GM12892 (cell line): ENCODE data around the gene HOTAIR.

ENCODE experiments used
- DNase-seq: peaks from one replicate; pipeline ENCODE4 v3.0.0; 2011; ENCODE audit not compliant: insufficient read length
- FAIRE-seq: peaks from 2 replicates; lab custom pipeline; 2011; peaks lifted over from hg19 to GRCh38; lab: Jason Lieb, UNC
- POLR2A ChIP-seq: IDR thresholded peaks from 2 replicates; pipeline ENCODE4 v1.6.1; 2011; ENCODE audit warnings: low read depth, low read length, control low read depth
- POLR2AphosphoS5 ChIP-seq: IDR thresholded peaks from 2 replicates; pipeline ENCODE4 v1.6.1; 2011; ENCODE audit warnings: low read depth, low read length, control low read depth
- TAF1 ChIP-seq: IDR thresholded peaks from 2 replicates; pipeline ENCODE4 v1.6.1; 2011; ENCODE audit warnings: low read depth, mild to moderate bottlenecking, control low read depth, low read length, borderline replicate concordance

Gene HOTAIR

DNA sequence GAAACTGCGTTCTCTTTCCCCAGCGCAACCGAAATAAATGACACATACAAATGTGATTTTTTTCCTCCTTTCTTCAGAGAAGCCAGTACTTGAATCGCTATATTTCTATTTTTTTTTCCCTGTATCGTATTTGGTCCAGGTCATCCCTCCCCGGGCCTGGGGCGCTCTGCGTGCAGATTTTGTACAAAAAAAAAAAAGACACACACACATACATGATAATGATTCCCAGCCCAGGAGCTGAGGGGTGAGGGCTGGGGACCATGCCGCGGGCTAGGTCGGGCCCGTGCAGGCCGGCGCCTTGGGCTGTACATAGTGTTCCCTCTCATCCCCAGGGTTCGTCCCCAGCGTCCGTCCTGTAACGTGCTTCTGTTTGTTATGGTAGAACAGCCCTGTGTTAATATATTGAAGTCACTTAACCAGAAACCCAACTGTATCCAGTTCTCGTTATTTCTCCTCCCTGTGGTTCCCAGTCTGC is 28.2 kb upstream of the HOTAIR start:
- FAIRE-seq, result no peak
- TF ChIP-seq POLR2AphosphoS5, result no peak
- TF ChIP-seq TAF1, result no peak
- TF ChIP-seq POLR2A, result no peak

DNA sequence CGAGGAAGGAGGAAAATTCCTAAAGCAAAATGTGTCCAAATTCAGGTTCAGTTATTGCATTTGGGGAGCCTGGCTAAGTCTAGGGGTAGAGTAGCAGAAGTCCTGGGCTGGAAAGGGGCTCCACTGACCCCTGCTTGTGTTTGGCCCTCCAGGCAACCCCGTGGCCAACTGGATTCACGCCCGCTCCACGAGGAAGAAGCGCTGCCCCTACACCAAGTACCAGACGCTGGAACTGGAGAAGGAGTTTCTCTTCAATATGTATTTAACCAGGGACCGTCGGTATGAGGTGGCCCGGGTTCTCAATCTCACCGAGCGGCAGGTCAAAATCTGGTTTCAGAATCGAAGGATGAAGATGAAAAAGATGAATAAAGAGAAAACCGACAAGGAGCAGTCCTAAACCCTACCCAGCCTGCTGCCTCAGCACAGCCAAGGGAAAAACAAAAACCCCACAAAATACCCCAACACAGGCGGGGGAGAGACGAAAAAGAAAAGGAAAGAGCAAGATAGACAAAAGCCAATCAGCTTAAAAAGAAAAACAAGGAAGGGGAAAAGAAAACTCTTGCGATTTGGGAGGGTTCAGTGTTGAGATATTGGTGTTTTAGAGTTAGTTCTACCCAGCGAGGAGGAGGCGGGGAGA is 27.6 kb upstream of the HOTAIR start:
- FAIRE-seq (no peak), DNase-seq (no peak)
- TF ChIP-seq TAF1 (no peak), POLR2AphosphoS5 (no peak), POLR2A (no peak)

More for the DNA sequence above, 28.2 kb upstream of the HOTAIR start:
- DNase-seq, result no peak

DNA sequence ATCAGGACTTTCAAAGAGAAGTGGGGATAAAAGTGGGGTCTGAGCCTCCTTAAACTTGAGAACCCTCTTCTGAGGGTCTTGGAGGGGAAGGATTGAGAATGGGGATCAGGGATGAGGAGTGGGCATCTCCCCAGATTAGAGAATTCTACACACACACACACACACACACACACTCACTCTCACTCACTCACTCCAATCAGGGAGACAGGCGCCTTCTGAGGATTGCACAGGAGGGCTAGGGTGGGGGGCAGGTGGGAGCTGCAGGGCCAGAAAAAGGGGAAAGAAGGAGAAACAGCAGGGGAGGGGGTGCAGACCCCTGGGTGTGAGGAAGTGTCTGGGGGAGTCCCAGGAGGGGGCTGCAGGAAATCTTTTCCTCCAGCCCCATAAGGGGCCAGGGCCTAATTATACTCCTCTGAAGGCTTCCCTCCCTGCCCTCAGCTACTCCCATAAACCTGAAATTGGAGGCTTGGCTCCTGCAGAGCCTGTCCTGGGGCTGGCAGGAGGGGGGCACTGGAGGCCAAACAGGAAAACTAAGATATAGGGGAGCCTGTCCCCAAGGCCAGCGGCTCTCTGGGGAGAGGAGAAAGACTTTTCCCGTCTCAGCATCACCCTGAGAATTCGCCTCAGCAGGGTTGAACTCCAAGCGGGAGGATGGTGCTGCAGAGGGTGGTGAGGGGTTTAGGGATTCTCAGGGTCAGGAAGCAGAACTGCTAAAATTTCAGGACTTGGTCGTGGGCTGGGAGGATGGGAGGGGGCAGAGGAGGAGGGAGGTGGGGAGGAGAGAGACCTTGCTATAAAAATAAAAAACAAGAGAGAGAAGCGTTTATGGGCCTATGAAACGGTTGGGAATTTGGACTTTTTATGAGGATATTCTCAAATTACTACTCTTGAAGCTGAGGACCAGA is 26.8 kb upstream of the HOTAIR start:
- DNase-seq (no peak), FAIRE-seq (no peak)
- no peak for TF ChIP-seq POLR2A
- no peak for TF ChIP-seq TAF1
- no peak for TF ChIP-seq POLR2AphosphoS5

DNA sequence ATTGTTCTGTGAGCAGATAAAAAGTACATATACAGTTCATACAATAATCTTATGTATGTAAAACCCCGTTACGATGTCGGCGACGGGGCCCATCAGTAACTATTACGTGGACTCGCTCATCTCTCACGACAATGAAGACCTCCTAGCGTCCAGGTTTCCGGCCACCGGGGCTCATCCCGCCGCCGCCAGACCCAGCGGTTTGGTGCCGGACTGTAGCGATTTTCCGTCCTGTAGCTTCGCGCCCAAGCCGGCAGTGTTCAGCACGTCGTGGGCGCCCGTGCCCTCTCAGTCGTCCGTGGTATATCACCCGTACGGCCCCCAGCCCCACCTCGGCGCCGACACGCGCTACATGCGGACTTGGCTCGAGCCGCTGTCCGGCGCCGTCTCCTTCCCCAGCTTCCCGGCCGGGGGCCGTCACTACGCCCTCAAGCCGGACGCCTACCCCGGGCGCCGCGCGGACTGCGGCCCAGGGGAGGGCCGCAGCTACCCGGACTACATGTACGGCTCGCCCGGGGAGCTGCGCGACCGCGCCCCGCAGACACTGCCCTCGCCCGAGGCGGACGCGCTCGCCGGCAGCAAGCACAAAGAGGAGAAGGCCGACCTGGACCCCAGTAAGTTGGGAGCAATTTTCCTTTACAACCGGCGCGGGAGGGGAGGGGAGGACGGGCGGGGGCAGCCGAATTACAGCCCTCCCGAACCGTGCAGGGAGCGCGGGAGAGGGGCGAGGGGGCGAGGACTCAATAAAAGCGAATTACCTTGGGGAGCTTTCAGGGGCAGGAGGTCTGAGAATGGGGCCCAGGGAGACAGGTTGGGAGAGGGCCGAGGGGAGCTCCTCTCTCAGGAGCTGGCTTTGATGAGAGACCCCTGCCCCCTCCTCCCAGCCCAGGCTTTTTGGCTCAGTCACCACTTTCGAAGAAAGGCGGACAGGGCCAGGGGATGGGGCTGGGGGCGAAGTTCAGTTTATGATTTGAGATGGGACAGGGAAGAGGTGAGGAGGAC is 25.7 kb upstream of the HOTAIR start, which contains the start of gene HOXC9:
Gene HOXC9, plus strand, starts transcription at position 46 of the 999 bp plus-strand sequence. Its CDS starts 28 bp downstream, at position 74.
- DNase-seq (no peak), FAIRE-seq (no peak)
- TF ChIP-seq TAF1 (no peak), POLR2A (no peak), POLR2AphosphoS5 (no peak)

DNA sequence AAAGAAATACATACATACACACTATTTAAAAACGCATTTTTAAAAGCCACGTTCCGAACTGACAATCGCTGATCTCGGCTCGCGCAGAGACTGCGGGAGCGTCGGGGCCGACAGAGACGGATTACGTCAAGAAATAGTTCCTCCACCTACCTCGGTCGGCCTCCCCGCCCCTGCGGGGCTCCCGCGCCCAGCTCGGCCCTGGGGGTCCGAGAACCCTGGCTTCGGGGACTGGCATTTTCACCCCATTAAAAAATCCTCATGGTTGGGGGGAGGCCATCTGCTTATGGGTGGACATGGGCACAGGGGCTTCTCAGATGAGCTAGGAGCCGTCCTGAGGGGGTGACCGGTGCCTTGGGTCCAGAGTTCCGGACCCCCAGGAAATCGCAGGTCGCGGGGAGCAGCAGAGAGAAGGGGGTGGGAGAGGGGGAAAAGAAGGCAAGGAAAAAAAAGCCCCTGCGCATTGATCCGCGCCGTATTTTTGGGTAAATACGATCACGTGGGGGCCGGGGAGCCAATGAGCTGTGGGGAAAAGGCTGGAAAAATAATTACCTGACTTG is 24.9 kb upstream of the HOTAIR start:
- DNase-seq (no peak), FAIRE-seq (no peak)
- TF ChIP-seq POLR2AphosphoS5 (no peak), POLR2A (no peak)

DNA sequence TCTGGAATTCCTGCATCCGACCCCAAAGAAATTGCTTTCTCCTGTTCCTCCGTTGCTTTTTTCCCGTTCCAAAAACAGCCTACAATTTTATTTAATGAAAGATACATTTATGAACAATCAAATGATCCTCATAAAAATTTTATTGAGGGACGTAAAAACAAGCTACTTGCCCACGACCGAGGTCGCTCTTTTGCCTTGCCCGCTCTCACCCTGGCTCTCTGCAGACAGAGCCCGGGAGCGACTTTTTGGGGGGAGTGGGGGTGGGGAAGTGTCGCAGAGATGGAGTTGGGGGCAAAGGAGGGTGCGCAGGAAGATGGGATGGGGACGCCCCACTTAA is 24.1 kb upstream of the HOTAIR start:
- TF ChIP-seq POLR2A (no peak), POLR2AphosphoS5 (no peak)
- no peak for DNase-seq
- no peak for FAIRE-seq

DNA sequence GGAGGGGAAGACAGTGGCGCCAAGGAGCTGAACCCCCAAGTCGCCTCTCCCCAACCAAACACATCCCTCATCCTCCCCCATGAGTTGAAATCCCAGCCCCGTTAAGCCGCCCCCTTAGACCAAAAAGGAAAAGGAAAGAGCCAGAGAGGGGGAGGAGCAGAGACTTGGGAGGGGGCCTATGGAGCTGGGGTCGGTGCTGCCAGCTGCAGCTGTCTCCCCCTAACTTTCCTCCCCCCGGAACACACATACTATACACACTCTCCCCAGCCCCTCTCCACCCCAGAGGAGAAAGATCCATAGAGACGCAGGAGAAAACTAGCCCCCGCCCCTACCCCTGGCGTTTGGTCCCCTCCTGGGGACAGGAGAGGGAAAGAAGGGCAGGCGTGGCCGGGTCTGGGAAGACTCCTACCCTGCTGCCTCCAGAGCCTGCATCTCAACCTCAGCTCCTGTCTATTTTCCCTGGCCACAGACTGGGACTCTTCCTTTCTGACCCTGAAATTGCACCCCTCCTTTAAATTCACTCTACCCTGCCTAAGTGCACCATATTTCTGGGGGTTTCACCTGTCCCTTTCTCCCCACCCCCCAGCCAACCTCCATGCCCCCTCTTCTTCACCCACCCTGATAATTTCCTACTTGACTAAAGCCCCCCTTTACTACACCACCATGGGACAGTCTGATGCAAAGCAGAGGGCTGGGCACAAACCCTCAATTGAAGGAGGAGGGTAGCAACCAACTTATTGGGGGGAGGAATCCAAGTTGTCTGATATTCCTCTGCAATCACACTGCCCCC is 23.6 kb upstream of the HOTAIR start:
- DNase-seq, result no peak
- FAIRE-seq, result no peak
- TF ChIP-seq TAF1 (no peak), POLR2AphosphoS5 (no peak), POLR2A (no peak)

DNA sequence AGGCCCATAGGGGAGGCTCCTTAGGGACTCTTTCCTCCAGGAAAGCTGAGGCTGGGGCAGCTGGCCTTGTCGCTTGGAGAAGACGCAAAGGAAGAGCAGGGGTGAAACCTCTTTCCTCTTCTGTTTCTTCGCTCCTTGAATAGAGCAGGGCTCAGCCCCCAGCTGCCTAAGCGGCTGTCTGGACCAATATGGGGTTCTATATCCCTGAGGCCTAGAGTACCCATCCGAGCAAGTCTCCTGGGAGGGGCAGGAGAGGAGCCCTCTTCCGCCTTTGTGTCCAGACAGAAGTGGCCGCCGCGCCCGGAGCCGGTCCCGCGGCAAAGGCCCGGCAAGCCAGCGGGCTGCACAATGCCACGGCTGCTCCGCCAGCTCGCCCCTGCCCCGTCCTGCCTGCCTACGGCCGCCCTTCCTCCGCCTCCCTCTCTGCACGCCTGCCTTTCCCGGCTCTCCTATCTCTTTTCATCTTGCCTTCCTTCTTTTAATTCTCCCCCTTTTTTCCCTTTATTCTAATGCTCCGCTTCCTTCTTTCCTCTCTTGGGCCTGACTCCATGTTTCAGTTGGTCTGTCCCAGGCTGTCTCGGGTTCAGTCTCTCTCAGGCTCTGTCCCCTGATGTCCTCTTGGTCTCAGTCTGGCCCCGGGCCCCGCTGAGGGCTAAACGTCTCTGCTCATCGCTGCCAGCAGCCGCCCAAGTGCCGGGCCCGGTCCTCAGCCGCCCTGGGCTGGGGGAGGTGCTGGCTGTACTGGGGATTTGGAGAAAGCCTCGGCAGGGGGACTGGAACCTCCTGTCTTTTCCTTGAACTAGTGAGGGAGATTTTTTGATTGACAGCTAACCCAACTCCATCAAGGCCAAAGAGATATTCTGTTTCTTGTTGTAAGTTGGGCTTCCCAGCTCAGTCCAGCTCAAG is 22.7 kb upstream of the HOTAIR start:
- FAIRE-seq, result no peak
- no peak for DNase-seq
- no peak for TF ChIP-seq TAF1
- TF ChIP-seq POLR2A, result no peak
